ENCODE results near the gene DPEP3.

DNA sequence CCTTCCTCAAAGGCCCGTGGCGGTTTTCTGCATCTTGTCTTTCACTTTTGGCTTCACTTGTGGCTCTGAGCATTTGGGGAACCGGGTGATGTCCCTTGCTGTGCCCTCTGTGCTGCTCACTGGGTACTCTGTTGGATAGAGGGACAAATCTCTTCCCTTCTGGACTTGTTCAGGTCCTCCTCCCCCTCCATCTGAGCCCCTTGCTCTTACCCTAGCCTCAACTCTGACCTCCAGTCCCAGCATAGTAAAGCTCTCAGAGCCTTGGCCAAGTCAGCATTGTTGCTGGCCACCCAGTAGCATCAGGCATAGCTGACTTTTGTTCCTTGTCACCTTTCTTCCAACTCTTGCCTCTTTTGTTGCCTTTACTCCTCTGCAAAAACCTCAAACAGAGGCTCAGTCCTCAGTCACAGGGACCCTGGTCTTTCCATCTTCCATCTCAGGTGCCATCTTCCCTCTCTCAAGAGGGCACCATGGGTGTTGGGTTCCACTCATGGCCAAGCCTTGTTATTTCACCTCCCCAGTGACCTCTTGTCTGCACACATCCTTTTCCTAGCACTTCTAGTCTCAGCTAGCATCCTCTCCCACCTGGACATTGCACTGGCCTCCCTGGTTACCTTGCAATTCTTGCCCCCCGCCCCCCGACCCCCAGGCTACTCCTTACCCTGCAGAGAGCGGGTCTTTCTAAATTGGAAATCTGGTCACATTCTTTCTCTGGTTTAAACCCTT lies 43.3 kb downstream of the DPEP3 start:
- TF ChIP-seq, protein P1, sequence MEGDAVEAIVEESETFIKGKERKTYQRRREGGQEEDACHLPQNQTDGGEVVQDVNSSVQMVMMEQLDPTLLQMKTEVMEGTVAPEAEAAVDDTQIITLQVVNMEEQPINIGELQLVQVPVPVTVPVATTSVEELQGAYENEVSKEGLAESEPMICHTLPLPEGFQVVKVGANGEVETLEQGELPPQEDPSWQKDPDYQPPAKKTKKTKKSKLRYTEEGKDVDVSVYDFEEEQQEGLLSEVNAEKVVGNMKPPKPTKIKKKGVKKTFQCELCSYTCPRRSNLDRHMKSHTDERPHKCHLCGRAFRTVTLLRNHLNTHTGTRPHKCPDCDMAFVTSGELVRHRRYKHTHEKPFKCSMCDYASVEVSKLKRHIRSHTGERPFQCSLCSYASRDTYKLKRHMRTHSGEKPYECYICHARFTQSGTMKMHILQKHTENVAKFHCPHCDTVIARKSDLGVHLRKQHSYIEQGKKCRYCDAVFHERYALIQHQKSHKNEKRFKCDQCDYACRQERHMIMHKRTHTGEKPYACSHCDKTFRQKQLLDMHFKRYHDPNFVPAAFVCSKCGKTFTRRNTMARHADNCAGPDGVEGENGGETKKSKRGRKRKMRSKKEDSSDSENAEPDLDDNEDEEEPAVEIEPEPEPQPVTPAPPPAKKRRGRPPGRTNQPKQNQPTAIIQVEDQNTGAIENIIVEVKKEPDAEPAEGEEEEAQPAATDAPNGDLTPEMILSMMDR (IDR thresholded peaks at IDR 0.05; ENCODE audit: insufficient read depth, low read length, poor library complexity, severe bottlenecking): no peak
- TF ChIP-seq EZH2phosphoT487 (conservative IDR thresholded peaks at IDR 0.05; ENCODE audit: low read length): no peak
